Vagina (tissue), 2 donors: ENCODE data around the gene PLD2.

Experiments used
- POLR2A ChIP-seq, 2 donors: fragments of 450-650 bp; IDR thresholded peaks; one replicate each; pipeline ENCODE4 v1.6.1; 2017; ENCODE audit warnings: antibody characterized with exemption in 2 of 2, mild to moderate bottlenecking in 2 of 2, moderate library complexity in 2 of 2
- TF ChIP-seq, protein P1 (sequence below), 3 experiments: fragments of 450-650 bp in 2 of 3; fragments of 200-600 bp in 1 of 3; sonication (generic) in 1 of 3; IDR thresholded peaks; one replicate each; pipeline ENCODE4 v1.5.1; 2017 to 2019; ENCODE audit warnings: antibody characterized with exemption in 3 of 3, mild to moderate bottlenecking in 2 of 3, moderate library complexity in 2 of 3

DNA sequence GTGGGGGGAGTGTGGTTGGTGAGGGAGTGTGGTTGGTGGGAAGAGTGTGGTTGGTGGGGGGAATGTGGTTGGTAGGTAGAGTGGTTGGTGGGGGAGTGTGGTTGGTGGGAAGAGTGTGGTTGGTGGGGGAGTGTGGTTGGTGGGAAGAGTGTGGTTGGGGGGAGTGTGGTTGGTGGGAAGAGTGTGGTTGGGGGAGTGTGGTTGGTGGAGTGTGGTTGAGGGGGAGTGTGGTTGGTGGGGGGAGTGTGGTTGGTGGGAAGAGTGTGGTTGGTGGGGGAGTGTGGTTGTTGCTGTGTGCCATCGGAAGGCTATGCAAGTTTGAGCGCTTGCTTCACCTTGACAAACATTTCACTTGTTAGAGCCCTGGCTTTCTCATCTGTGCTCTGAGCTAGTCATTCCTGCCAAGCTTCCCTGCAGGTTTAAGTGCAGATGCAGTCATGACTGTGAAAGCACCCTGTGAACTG, 46.3 kb downstream of the PLD2 start:
- TF ChIP-seq, protein P1, sequence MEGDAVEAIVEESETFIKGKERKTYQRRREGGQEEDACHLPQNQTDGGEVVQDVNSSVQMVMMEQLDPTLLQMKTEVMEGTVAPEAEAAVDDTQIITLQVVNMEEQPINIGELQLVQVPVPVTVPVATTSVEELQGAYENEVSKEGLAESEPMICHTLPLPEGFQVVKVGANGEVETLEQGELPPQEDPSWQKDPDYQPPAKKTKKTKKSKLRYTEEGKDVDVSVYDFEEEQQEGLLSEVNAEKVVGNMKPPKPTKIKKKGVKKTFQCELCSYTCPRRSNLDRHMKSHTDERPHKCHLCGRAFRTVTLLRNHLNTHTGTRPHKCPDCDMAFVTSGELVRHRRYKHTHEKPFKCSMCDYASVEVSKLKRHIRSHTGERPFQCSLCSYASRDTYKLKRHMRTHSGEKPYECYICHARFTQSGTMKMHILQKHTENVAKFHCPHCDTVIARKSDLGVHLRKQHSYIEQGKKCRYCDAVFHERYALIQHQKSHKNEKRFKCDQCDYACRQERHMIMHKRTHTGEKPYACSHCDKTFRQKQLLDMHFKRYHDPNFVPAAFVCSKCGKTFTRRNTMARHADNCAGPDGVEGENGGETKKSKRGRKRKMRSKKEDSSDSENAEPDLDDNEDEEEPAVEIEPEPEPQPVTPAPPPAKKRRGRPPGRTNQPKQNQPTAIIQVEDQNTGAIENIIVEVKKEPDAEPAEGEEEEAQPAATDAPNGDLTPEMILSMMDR (IDR thresholded peaks at IDR 0.05): no peak
- no peak for TF ChIP-seq POLR2A (IDR thresholded peaks at IDR 0.05)
